ENCODE results near the gene ELN.

The ELN gene

DNA sequence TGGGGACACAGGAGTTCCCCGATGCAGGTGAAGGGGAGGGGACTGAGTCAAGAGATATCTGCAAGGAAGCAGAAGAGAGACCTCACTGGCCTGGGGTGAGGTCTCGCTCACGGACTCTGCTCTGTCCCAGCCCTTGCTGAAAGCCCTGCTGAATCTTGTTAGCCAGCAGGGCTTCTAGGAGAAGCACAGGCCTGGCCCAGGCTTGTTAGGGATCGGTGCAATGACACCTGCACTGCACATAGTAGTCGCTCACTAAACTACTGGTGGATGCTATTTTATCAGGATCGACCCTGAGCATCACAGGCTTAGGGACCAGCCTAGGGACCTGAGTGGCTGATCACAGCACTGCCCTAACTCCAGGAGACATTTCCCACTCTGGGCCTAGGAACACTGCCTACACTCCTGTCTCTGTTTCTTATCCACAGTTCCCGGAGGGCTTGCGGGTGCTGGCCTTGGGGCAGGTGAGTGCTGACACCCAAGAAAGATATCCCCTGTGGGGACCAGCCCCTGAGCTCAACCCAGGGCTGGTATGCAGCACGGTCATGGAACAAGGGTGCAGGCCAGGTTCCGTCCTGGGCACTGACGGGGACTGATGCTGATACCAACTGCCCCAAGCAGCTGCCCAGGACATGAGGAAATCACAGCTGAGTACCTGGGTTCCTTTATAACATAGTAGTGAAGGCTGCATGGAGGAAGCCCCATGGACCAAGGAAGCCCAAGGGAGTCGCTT, 13.0 kb downstream of the ELN start:
- Histone ChIP-seq H3K27me3 (ENCODE audit: low read depth, low read length) (0 out of 2 replicates have a peak, but pooled peaks cover 5% of the 10 kb centered on the region), H3K4me1 (ENCODE audit: low read length) (no peaks in the 10 kb centered on the region), H3K79me2 (ENCODE audit: low read length) (no peaks in the 10 kb centered on the region), H3K36me3 (replicated peaks; ENCODE audit: low read depth, low read length) (no peaks in the 10 kb centered on the region), H3K27ac (ENCODE audit: low read length) (no peak overlapping the region), H2AFZ (ENCODE audit: low read depth, low read length) (no peak overlapping the region), H4K20me1 (ENCODE audit: insufficient read depth, low read length) (no peaks in the 10 kb centered on the region), H3K4me3 (ENCODE audit: low read length) (no peak overlapping the region), H3K9ac (ENCODE audit: low read length) (no peak overlapping the region), H3K4me2 (ENCODE audit: low read length) (no peak overlapping the region), H3K9me3 (ENCODE audit: insufficient read depth, low read length) (no peaks in the 10 kb centered on the region)
- no peak for TF ChIP-seq CTCF (IDR thresholded peaks at IDR 0.05; ENCODE audit: low read depth, low read length)
- TF ChIP-seq EZH2phosphoT487 (IDR thresholded peaks at IDR 0.05; ENCODE audit: low read depth): no peak

GRCh38 chr7:74042746-74043522, 15.0 kb downstream of the ELN start:
- no peak overlapping the region for H3K9ac ChIP-seq (ENCODE audit: low read length)

GRCh38 chr7:74043523-74043951, 15.6 kb downstream of the ELN start:
- H3K36me3 ChIP-seq (replicated peaks; ENCODE audit: low read depth, low read length): no peaks in the 10 kb centered on the region
- no peaks in the 10 kb centered on the region for H4K20me1 ChIP-seq (ENCODE audit: insufficient read depth, low read length)
- TF ChIP-seq CTCF (IDR thresholded peaks at IDR 0.05; ENCODE audit: low read depth, low read length) (no peak), EZH2phosphoT487 (IDR thresholded peaks at IDR 0.05; ENCODE audit: low read depth) (no peak)
- H3K9me3 ChIP-seq (ENCODE audit: insufficient read depth, low read length): no peaks in the 10 kb centered on the region
- no peaks in the 10 kb centered on the region for H3K27me3 ChIP-seq (ENCODE audit: low read depth, low read length)
- no peak overlapping the region for H3K27ac ChIP-seq (ENCODE audit: low read length)
- H2AFZ ChIP-seq (ENCODE audit: low read depth, low read length): no peak overlapping the region
- H3K4me2 ChIP-seq (ENCODE audit: low read length): no peak overlapping the region
- H3K4me1 ChIP-seq (ENCODE audit: low read length): no peaks in the 10 kb centered on the region
- H3K9ac ChIP-seq (ENCODE audit: low read length): no peak overlapping the region
- no peak overlapping the region for H3K4me3 ChIP-seq (ENCODE audit: low read length)
- no peaks in the 10 kb centered on the region for H3K79me2 ChIP-seq (ENCODE audit: low read length)

More at GRCh38 chr7:74042746-74043522, 15.0 kb downstream of the ELN start:
- Histone ChIP-seq H3K36me3 (replicated peaks; ENCODE audit: low read depth, low read length) (no peaks in the 10 kb centered on the region), H3K4me1 (ENCODE audit: low read length) (no peaks in the 10 kb centered on the region), H3K9me3 (ENCODE audit: insufficient read depth, low read length) (no peaks in the 10 kb centered on the region), H3K4me3 (ENCODE audit: low read length) (no peak overlapping the region), H3K79me2 (ENCODE audit: low read length) (no peaks in the 10 kb centered on the region), H3K27ac (ENCODE audit: low read length) (no peak overlapping the region), H2AFZ (ENCODE audit: low read depth, low read length) (no peak overlapping the region), H3K4me2 (ENCODE audit: low read length) (no peak overlapping the region), H3K27me3 (ENCODE audit: low read depth, low read length) (0 out of 2 replicates have a peak, but pooled peaks cover 4% of the 10 kb centered on the region), H4K20me1 (ENCODE audit: insufficient read depth, low read length) (no peaks in the 10 kb centered on the region)
- no peak for TF ChIP-seq CTCF (IDR thresholded peaks at IDR 0.05; ENCODE audit: low read depth, low read length)
- TF ChIP-seq EZH2phosphoT487 (IDR thresholded peaks at IDR 0.05; ENCODE audit: low read depth): no peak
